B cell (primary cell): ENCODE measurements around the gene AQP9.

Experiments
- CTCF ChIP-seq: fragments of 200-600 bp; IDR thresholded peaks from one replicate; pipeline ENCODE4 v1.8.0; 2022; ENCODE audit warnings: antibody characterized with exemption, mild to moderate bottlenecking
- EZH2 ChIP-seq: IDR thresholded peaks from 2 replicates; pipeline ENCODE4 v1.6.1; 2012; ENCODE audit warnings: borderline replicate concordance, low read depth, mild to moderate bottlenecking, moderate library complexity, low read length; ENCODE audit not compliant: insufficient read depth, poor library complexity, severe bottlenecking

GRCh38 chr15:58167095-58167691, 29.0 kb downstream of the AQP9 start:
- TF ChIP-seq CTCF: no peak
- TF ChIP-seq EZH2: no peak
